HG03342 (cell line): ENCODE results near the gene PKN2.
"Not testable (repeated sequence)": the region's sequence is repeated elsewhere in the genome, so short reads cannot be mapped to it uniquely, and the experiment has no call there.

Experiments used
- ATAC-seq: cut with Tn5 transposase; IDR thresholded peaks from one replicate; pipeline ENCODE4 v1.9.1; 2021; ENCODE audit warnings: mild to moderate bottlenecking, moderate library complexity; ENCODE audit not compliant: unreplicated experiment

PKN2 gene

DNA sequence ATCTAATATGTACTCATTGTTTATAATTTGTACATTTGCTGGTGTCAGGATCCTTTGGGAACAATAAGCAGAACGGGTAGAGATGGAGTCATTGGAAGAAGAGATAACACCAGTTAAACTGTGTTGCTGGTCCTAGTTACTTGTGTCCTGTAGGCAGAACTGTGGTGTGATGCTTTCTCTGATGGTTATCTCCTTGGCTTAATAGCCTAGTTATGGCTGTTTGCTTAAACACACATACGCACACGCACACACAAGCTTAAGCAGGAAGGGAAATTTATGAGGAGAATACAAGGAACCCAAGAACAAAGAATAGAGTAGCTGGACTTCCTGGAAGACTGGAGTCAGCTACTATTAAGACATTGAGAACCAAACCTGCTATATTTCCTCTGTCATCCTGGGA lies 5.7 kb upstream of the PKN2 start:
- no peak for ATAC-seq

DNA sequence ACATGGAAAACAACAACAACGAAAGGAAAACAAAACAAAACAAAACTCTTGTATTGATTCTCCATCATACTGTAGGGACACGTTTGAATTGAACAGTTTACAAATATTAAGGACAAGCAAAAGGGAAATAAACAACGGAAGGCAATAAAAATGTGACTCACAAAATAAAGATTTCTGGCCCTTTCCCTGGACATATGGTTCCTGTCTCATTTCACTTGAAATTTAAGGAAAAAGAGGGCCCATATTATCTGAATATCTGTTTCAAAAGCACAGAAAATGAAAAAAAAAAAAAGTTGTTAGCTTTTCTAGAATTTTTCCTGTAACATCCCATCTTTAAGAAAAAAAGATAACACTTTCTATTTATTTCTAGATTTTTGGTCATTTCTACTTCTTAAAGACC lies 3.6 kb upstream of the PKN2 start:
- no peak for ATAC-seq

DNA sequence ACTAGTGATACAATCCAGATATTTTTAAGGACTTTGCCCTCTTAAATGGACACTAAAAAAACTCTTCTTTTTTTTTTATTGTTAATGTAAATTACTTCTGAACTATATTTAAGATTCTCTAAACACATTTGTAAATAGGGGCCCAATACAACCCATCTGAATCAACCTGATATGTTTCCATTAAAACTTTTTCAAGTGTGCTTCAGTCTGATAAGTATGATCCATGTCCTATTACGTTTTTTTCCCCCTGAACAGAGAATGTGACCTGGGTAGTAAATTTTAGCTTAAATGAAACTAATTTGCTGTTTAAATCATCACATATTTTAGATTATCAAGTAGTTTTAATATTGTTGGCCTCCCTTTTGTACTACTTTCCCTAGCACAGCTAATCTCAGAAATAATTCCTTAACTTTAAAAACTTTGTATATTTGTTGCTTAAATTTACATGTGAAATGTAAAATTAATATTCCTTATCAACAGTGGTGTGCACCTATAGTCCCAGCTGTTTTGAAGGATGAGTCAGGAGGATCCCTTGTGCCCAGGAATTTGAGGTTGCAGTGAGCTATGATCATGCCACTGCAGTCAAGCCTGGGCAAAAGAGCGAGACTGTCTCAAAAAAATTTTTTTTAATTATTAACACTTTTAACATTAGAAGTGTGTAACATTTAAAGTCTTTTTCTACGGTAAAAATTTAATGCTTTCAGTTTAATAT lies 3.0 kb upstream of the PKN2 start:
- no peak for ATAC-seq

DNA sequence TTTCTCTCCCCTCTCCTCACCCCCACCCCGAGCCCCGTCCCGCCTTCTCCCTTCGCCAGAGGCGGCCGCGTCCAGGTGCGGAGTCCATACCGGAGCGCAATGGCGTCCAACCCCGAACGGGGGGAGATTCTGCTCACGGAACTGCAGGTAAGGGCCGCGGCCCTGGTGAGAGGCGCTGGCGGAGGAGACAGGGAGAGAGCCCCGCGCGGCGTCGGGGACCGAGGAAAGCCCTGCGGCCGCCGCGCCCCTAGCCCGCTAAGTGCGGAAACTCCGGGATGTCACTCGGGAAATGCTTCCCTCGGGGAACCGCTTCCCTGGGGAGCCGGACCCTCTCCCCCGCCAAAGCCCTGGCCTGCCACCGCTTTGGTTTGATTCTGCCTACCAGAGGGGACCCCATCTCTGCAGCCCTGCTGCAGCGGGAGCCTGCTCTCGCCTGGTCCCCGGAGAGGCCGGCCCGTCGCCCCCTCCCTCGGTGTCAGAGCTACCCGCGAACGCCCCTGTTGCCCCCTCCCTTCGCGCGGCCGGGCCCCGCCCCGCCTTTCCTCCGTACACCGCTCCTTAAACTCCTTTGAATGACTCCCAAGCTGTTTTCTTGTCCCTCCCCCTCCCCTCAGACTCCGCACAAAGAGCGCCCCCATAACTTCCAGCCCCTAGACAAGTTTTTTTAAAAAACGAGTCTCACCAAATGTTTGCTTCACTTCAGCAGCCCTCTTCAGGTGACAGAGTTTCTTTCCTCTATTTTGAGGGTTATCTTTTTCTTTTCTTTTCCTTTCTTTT lies 597 bp downstream of the PKN2 start:
- peak; percentile 41 for ATAC-seq

DNA sequence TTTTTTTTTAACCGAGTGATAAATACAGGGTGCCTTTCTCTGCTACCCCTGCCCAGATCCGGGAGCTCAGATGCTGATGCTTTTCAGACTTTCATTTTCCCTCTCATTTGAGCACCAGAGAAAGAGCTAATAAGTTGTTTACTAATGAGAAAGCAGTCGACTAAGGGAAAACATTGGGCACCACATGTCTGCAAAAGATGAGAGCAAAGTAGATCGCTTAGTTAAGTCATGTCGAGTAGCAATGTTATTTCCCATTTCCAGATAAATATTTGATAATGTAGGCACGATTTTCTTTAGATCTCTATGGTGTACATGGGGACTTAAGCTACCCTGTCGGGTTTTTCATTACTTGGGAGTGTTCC lies 1.2 kb downstream of the PKN2 start:
- no peak for ATAC-seq

DNA sequence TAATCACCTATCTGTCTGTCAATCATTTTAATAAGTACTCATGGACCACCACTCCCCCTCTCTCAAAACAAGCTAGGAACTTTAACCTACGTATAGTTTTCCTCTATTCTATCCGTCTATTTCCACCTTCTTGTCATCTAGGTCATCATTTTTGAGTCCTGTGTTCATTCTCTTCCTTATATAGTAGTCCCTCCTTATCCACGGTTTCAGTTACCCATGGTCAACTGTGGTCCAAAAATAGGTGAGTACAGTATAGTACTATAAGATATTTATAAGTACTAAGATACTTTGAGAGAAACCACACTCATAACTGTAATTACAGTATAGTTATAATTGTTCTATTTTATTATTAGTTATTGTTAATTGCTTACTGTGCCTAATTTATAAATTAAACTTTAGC lies 7.5 kb downstream of the PKN2 start:
- ATAC-seq, result no peak

DNA sequence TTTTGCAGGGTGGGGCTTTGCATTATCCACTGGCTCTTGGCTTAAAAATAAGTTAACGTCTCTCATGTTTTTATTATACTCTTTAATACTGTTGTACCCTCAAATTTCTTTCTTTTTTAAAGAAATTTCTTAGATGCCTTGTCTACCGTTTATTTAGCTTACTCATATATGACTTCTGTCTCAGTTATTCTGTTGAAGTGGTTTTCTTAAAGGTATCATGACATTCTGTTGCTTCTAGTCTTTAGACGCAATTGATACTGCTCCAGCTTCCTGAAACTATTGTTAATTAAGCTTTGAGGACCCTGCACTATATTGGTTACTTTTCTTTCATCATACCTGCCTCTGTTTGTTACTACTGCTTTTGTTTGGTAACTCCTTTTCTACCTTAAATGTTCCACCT lies 11.7 kb downstream of the PKN2 start:
- no peak for ATAC-seq

DNA sequence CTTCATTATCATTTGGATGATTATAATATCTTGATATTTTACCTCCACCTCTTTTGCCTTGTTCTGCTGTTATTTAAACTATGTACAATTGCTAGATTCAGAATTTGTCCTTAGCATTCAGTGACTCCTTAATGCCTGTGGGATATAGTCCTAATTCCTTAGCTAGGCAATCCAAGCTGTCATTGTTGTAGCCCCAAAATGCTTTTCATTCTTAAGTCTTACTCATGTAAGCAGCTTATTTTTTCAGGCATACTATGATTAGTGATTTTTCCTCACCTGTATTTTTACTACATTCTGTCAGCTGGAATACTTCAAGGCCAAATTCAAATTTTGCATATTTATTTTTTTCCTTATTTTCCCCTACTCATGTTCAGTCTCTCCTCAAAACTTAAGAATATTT lies 13.4 kb downstream of the PKN2 start:
- ATAC-seq, result no peak

DNA sequence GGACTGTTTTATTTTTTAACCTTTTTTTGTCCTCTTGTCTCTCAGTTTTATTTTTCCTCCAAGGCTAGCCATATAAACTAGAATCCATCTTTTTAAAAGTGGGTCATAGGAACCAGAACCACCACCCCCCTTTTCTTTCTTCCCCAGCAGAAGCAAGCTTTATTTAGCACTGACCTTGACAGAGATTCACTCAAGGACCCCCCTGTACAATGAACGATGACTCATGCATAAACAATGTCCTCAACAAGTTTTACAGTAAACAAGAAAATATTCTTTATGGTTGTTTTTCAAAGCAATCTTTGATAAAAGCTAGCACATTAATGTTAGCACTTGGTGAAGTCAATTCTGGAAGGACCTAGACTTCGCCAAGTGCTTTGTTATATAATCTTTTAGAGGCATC lies 14.1 kb downstream of the PKN2 start:
- no peak for ATAC-seq

DNA sequence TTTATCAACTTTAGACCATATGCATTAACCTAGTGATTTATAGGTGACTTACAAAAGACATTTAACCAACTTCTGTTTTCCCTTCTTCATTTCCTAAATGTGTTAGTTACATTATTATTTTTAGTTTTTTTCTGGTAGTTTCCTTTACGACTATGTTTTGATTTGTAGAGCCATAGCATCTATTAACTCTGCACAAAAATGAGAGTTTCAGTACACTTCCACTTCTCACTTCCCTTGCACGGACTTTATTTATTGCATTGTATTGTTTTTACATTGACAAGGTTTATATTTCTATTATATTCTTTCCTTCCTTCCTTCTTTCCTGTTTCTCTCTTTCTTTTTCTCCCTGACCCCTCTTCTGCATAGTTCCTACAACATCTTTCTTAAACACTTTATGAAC lies 14.7 kb downstream of the PKN2 start:
- no peak for ATAC-seq

DNA sequence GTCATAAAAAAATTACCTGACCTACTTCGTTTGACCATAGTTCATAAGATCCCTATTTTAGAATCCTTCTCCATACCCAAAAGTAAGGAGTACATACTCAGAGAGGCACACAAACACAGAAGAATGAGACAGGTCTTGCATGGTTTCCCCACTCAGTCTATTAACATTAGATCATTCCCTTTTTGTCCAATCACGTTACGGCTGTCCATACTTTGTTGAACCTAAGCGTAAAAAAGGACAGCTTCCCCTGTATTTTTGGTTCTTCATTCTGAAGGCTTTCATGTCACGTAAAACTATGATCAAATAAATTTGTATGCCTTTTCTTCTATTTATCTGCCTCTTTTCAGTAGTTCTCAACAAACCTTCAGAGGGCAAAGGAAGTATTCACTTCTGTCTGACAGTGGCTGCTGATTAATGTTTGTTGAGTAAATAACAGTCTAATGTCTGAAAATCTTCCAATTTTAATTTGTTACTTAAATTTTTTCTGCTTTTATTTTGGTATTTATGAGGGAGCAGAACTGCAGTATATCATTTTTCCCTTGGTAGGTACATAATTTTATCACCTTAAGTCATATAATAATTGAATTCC lies 16.4 kb downstream of the PKN2 start:
- no peak for ATAC-seq

DNA sequence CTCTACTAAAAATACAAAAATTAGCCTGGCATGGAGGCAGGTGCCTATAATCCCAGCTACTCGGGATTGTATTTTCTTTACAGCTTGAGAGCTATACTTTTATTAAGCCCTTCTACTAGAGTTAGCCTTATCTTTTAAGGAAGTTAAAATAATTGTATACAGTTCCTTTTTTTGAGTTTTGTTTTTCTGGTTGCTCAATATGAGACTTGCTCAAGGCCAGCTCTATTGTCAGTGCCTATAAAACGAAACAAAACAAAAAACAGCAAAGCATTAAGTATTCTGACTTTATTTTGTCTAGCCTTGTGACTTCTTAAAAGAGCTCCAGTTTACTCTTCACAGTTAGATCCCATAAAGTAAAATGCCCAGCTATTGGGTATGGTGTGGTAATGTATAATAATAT lies 17.2 kb downstream of the PKN2 start:
- peak; percentile 80 for ATAC-seq

DNA sequence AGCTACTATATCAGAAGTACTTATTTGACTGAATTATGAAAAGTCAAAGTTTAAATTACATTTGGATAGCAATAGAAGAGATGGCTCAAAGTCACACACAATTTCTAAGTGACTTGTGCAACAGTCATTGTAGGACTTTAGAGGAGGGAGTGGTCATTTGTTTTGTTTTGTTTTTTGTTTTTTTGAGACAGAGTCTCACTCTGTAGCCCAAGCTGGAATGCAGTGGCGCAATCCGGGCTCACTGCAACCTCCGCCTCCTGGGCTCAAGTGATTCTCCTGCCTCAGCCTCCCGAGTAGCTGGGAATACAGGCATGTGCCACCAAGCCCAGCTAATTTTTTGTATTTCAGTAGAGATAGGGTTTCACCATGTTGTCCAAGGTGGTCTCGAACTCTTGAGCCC lies 17.7 kb downstream of the PKN2 start:
- not testable (repeated sequence) for ATAC-seq

DNA sequence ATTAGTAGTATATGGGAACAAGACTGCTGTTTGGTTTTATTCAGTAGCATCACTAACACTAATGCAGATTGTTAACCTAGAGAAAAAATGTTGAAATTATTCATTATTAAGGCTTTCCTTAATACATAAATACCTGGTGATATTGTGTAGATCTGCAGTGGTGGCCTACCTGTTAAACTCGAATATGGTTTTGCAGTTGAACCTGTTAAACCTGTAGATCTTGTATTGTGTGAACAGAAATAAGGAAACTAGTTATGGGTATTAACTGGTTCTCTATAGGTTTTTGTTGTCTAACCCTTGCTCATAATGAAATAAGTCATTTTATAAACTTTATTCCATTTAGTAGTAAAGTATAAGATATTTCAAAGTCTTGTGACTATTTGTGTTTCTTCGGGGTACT lies 23.9 kb downstream of the PKN2 start:
- ATAC-seq, result no peak

DNA sequence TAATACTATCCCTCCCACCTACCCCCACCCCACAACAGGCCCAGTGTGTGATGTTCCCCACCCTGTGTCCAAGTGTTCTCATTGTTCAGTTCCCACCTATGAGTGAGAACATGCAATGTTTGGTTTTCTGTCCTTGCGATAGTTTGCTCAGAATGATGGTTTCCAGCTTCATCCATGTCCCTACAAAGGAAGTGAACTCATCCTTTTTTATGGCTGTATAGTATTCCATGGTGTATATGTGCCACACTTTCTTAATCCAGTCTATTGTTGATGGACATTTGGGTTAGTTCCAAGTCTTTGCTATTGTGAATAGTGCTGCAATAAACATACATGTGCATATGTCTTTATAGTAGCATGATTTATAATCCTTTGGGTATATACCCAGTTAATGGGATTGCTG lies 28.8 kb downstream of the PKN2 start:
- not testable (repeated sequence) for ATAC-seq

DNA sequence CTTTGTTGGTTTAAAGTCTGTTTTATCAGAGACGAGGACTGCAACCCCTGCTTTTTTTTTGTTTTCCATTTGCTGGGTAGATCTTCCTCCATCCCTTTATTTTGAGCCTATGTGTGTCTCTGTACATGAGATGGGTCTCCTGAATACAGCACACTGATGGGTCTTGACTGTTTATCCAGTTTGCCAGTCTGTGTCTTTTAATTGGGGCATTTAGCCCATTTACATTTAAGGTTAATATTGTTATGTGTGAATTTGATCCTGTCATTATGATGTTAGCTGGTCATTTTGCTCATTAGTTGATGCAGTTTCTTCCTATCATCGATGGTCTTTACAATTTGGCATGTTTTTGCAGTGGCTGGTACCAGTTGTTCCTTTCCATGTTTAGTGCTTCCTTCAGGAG lies 32.5 kb downstream of the PKN2 start:
- ATAC-seq, result not testable (repeated sequence)

DNA sequence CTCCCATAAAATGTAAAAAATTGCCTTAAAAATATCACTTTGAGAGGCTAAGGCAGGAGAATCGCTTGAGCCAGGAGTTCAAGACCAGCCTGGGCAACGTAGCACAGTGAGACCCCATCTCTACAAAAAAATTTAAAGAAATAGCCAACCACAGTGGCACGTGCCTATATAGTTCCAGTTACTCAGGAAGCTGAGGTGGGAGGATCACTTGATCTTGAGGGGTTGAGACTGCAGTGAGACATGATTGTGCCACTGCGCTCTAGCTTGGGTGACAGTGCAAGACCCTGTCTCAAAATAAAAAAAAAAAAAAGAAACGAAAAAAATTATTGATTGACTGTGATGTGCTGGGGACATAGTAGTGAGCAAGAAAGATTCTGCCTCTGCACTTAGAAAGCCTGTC lies 38.4 kb downstream of the PKN2 start:
- ATAC-seq, result no peak

DNA sequence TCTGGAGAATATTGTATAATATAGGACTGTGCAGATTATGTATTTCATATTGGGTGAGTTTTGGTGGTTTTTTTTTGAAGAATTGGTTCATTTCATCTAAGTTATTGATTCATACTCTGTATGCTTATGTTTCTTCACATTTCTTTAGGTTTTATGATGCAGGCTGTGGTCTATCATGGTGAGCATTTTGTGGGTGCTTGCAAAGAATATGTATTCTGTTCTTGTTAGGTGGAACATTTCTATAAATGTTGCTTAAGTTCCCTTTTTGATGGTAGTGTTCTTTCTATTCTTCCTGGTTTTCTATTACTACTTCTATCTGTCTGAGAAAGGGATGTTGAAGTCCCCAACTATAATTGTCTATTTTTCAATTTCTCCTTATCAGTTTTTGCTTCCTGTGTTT lies 42.6 kb downstream of the PKN2 start:
- ATAC-seq, result no peak

DNA sequence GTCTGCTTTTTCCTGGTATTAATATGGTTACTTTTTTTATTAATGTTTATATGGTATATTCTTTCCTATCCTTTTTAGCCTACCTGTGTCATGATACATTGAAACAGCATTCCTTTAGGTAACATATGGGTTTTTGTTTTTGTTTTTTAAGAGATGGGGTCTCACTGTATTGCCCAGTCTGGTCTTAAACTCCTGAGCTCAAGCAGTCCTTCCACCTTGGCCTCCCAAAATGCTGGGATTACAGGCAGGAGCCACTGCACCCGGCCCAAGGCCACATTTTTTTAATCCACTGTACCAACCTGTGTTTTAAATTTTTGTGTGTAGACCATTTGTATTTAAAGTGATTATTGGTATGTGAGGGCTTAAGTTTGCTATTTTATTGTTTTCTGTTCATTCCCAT lies 43.1 kb downstream of the PKN2 start:
- ATAC-seq, result no peak

DNA sequence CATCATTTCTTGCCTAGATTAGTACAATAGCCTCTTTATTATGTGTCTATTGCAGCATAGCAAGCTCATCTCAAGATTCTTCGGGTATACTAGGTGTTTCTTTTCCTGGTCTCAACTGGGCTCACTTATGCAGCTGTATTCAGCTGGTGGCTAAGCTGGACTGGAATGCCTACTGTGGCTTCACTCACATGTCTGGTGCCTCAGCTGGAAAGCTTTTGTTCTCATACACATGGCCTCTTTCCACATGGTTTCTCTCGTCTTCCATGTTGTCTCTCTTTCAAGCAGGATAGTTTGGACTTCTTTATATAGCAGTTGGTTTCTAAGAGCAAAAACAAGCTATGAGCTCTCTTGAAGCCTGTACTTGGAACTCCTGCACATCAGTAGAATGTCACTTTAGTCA lies 45.2 kb downstream of the PKN2 start:
- no peak for ATAC-seq

DNA sequence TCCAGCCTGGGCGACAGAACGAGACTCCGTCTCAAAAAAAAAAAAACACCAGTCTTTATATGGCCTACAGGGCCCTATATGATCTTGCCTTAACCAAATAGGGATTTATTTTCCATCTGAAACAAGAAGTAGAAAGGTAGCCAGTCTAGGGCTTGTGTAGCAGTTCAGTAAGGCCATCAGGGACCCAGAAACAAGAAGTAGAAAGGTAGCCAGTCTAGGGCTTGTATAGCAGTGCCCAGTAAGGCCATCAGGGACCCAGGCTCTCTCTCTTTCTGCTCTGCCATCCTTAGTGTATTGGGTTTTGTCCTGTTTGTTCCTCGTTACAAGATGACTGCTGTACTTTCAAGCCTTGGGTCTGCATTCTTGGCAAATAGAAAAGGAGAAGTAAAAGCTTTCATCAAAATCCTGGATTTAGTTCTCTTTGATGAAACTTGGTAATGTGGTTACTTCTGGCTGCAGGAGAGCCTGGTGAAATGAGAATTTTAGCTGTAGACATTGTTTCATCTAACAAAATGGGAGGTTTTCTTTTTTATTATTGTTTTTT lies 46.1 kb downstream of the PKN2 start:
- ATAC-seq, result no peak

DNA sequence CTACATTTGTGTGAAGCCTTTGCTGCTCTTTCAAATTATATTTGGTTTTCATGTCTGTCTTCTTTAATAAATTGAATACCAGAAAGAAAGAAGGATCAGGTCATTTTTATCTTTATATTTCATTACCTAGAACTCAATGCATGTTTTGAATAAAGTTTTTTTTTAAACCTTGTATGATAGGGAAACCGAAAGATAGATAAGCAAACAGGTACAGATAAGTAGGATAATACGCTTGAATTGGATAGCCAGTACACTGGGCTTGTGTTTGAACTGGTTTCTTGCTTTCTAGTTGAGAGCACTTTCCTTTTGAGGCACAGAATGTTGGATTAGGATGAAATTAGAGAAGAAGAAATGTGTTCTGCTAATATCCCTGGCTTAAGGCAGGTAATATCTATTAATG lies 46.9 kb downstream of the PKN2 start:
- no peak for ATAC-seq
